Activated CD4-positive, CD25-positive, alpha-beta regulatory T cell treated with anti-CD3 and anti-CD28 coated beads, Interleukin-2, amount 50 U/mL, for 24 hours (primary cell): Measurements from ENCODE around the gene CREB3L2.
"Not testable (repeated sequence)": the region's sequence is repeated elsewhere in the genome, so short reads cannot be mapped to it uniquely, and the experiment has no call there.

ENCODE experiments used
- ATAC-seq, 2 donors: fragments of 150-1000 bp; cut with Tn5 transposase; one replicate each; pipeline ENCODE4 v1.10.0; 2021; ENCODE audit warnings: mild to moderate bottlenecking in 1 of 2, moderate library complexity in 1 of 2

The CREB3L2 gene

DNA sequence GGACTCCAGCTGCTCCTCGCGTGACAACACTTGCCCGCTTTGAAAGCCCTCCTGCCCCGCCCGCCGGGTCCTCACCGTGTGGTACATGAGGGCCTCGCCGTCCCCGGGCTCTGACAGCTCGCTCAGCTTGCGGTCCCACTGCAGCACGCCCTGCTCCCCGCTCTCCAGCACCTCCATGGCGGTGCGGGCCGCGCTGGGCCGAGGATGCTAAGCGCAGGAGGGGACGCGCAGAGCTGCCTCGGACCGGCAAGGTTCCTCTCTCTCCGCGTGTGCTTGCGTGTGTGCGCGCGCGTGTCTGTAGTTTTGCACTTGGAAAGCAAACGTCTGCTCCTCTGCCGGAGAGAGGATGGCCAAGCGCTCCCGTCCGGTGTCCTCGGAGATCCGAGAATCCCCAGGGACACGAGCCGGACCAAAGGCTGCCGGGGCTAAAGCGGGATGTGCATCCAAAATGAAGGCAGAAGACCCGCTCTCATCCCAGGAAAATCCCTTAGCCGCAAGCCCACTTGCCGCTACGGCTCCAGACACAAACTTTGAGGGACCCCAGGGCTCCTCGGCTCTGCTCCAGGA lies at the start of gene CREB3L2:
CREB3L2 (minus strand) TSS at position 558 of the 567 bp plus-strand sequence; CDS start at position 177, 381 bp downstream.
- peak; percentile 42 to 45 for ATAC-seq

GRCh38 chr7:138049505-138050116 lies 47.7 kb upstream of the CREB3L2 start:
- no peak for ATAC-seq

DNA sequence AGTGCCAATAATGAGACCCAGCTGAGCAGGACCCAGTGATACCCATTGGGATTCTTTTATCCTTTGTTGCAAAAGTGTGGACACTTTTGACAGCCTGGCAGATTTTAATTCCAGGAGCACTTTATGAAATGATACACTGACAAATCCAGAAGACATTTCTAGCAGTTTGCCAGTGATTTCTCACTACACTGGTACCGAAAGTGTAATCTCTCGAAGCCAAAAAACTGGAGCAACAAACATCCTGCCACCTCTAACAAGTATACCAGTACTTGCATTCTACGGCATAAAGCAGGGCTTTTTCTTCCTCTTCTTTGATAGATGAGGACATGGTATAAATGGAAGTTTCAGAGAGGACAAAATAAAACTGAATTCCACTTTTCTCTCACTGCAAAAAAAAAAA lies 46.0 kb upstream of the CREB3L2 start:
- no peak for ATAC-seq

DNA sequence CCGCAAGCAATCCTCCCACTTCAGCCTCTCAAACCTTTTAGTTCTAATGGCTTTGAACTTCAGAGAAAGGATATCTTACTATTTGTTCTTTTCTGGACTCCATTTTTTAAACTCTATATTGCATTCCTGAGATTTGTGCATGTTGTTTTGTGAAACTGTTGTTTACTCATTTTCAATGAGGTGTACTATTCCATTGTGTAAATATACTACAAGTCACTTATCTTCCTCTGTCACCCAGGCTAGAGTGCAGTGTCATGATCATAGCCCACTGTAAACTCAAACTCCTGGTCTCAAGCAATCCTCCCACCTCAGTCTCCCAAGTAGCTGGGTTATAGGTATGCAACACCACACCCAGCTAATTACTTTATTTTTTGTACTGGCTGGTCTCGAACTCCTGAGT lies 43.0 kb upstream of the CREB3L2 start:
- no peak for ATAC-seq

DNA sequence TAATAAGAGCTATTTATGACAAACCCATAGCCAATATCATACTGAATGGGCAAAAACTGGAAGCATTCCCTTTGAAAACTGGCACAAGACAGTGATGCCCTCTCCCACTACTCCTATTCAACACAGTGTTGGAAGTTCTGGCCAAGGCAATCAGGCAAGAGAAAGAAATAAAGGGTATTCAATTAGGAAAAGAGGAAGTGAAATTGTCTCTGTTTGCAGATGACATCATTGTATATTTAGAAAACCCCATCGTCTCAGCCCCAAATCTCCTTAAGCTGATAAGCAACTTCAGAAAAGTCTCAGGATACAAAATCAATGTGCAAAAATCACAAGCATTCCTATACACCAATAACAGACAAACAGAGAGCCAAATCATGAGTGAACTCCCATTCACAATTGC lies 38.2 kb upstream of the CREB3L2 start:
- ATAC-seq: not testable (repeated sequence)

DNA sequence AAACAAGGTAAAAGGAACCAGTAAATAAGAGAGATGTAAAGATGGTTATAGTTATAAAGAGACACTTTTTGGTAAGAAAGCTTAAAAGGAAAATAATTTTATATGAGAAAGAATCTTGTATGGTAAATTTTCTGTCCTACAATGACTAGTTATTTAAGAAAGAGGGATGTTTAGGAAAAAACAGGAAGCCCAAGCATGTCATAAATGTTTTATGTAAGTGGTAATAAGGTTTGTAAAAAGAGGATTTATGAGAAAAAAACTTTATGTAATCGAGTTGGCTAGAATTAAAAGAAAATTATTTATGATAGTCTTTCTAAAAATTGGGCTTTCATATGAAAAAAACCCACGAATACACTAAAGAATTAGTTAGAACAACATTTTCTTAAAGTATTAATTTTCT lies 34.2 kb upstream of the CREB3L2 start:
- ATAC-seq: no peak

- no peak for ATAC-seq
Observed at GRCh38 chr7:138033241-138033640, 31.4 kb upstream of the CREB3L2 start.

DNA sequence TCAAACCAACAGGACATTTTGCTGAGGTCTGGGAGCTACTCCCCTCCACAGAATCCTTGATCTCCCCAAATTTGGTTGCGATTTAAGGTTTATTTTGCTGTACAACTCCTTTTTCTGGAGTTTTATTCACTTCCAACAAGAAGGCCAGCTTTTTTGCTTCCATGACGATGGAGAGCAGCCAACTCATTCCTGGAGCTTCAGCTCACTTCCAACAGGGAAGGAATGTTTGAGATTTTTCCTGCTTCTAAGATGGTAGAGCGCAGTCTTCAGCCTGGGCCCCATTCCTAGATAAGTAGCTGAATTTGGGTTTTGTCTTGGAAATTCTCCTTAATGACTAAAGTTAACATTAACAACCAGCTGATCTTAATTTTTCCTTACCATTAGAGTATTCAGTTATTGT lies 30.9 kb upstream of the CREB3L2 start:
- no peak for ATAC-seq

- ATAC-seq: no peak
Observed at GRCh38 chr7:138032186-138032585, 30.3 kb upstream of the CREB3L2 start.

GRCh38 chr7:138030679-138031351 lies 28.9 kb upstream of the CREB3L2 start:
- no peak for ATAC-seq

GRCh38 chr7:138029941-138030340 lies 28.1 kb upstream of the CREB3L2 start:
- no peak for ATAC-seq

DNA sequence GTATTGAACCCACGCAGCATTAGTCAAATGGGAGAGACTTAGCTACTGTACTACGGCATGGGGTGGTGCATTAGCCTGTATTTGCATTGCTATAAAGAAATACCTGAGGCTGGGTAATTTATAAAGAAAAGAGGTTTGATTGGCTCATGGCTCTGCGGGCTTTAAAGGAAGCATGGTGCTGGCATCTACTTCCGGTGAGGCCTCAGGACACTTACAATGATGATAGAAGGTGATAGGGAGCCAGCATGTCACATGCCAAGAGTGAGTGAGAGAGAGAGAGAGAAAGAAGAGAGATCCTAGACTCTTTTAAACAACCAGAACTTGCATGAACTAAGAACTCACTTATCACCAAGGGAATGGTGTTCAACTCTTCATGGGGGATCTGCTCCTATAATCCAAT lies 27.2 kb upstream of the CREB3L2 start:
- ATAC-seq: no peak

GRCh38 chr7:138027100-138027499 lies 25.2 kb upstream of the CREB3L2 start:
- ATAC-seq: no peak

DNA sequence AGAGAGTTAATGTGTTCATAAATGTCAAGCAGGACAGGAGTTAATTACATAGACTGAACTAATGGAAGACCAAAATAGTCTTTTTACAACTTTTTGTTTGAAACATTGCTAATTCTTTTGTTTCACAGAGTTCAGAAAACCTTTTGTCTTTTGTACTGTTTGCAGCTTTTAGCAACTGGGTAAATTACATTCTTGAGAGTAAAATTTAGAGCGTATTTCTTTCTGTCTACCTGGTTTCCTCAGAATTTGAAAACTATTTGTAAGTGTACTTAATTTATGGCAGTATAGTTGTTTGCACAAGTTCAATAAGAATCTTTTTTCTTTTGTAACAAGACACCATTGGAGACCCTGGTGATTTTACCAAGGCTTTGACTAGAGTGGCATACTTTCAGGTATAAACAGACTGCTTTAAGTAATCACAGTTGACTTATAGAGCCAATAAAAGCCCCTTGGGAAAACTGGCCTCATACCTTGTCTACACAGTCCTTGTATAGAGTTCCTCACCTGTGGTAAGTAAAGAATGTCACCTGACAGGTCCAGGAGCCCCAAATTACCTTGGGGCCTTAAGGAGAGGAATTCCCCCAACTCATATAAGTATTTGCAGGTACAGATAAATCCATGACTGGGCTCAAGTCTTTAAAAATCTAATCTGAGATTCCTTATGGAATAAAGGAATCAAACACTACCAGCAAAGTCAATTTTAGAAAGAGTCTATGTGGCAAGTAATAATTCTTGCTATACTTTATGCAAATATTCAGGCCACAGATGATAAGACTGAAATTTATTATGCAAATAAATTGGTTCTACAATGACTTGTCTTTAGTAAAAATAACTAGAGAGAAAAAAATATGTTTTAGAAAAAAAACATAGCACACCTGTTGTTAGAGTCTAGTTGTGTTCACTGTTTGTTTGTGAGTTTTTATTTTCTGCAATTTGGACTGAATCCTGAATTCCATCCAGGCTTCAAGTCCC lies 23.6 kb upstream of the CREB3L2 start:
- ATAC-seq: no peak

DNA sequence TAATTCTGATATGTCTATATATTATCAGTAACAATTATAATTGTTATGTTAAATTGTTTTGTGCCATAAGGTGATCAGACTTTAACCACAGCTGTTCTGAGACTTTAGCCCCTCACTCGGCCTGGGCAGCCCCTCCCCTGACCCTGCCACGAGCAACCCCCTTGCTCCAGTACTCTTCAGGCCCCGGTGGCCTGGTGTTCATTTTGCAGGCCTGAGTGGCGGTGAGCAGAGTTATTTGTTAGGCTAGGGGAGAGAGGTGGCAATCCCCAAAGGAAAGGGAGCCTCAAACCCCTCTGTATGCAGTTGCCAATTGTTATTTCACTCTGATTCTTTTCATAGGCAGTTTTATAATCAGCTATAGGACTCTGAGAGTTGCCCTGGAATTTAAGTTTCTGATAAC lies 22.9 kb upstream of the CREB3L2 start:
- no peak for ATAC-seq

DNA sequence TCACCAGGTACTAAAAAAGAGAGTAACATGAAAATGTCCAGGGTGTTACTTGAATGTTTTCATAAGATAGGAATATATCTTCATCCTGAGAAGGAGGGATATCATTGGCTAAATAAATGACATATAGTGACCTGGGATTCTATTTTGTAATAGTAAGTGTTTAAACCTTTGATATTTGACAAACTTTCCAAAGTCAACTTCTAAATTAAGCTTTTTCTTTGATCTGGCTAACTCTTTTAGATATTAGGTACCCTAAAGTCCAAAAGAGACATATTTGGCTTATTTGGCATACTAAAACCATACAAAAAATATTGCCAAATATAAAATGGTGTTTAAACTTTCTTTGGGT lies 22.4 kb upstream of the CREB3L2 start:
- no peak for ATAC-seq

DNA sequence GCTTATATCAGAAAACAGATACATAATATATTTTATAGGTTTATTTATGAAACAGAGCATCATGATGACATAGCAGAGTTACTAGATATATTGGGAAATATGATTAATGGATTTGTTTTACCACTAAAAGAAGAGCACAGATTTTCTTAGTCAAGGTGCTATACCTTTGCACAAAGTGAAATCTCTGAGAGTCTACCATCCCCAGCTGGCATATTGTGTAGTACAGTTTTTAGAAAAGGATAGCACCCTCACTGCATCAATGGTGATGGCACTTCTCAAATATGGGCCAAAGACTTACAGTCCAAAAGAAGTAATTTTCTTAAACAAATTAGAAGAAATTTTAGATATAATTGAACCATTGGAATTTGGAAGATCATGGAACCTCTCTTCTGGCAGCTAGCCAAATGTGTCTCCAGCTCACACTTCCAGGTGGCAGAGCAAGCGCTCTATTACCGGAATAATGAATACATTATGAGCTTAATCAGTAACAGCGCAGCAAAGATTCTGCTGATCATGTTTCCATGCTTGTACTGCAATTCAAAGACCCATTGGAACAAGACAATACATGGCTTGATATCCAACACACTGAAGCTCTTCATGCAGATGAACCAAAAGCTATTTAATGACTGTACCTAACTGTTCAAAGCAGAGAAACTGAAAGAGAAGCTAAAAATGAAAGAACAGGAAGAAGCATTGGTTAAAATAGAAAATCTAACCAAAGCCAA lies 21.9 kb upstream of the CREB3L2 start:
- peak; percentile 33 to 35 for ATAC-seq

DNA sequence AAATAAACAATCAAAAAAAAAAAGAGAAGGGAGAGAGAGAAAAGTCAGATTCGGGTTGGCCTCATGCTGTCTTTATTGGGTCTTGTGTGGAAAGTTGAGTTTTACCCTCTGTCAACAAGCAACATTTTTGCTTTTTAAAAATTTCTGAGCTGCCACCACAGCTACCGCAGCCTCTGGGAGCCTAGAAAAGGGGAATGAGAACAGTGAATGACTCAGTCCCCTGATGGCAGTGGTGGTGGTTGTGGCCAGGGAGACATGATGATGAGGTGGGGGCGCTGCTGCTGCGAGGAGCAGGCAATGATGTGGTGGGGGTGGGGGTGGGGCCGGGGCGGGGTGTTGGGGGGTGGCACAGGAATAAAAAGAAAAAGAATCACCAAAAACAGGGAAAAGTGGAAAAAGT lies 20.0 kb upstream of the CREB3L2 start:
- no peak for ATAC-seq

GRCh38 chr7:138017992-138018391 lies 16.1 kb upstream of the CREB3L2 start:
- ATAC-seq: no peak

DNA sequence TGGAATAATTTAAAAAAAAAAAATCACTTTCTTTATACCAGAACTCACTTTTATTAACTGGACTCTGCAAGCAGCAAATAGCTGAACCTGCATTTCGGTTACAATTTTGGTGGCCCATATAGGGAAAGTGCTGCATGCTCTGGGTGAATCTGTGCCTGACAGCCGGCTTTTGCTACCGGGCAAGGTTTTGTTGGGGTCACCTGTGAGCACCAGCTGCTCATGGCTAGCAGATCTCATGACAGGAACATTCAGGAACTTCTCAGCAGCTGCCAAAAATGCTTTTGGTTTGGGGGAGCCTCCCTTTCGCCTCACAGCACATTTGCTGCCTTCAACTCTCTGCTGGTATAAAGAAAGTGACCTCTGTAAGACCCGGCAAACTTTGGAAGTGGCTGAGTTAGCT lies 13.2 kb upstream of the CREB3L2 start:
- no peak for ATAC-seq

DNA sequence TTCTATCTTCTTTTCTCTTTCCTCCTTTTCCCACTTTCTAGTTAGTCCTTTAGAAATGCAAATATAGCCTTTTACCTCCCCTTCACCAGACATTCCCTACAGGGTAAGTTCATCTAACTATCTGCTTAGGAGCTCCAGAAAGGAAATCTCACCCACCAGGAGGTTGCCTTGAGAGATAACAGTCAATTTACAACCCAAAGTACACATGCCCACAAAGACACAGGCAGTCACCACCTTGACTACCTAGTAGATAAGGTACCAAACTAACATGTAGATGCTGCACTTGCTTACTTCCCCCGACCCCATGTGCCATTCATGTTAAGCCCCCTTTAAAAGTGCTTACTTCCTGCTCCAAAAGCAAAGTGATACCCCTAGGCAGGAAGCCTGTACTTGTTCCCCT lies 12.8 kb upstream of the CREB3L2 start:
- no peak for ATAC-seq

GRCh38 chr7:138014201-138014600 lies 12.3 kb upstream of the CREB3L2 start:
- not testable (repeated sequence) for ATAC-seq

DNA sequence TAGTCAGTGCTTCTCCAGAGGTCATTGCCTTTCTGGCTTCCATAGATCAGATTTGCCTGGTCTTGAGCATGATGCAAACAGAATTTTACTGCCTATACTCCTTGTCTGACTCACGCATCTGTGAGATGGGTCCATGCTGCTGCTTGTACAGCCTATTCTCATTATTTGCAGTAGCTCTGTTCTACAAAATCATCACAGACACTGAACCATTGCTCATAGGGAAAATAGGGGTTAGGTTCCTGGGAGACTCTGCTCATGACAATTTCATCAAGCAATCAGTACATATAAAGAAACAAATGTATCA lies 7.4 kb upstream of the CREB3L2 start:
- ATAC-seq: no peak
